Measurements from ENCODE around the gene LHCGR. TPM values are rescaled to one million over a fixed set of nuclear protein-coding genes. Genes with fewer than 3 reads are reported as not detected.

Gene LHCGR
- total RNA-seq, 1 donor from 2014 or later: not detected

Other genes starting within 250 kb of the LHCGR start
- gene STON1, start 225.6 kb downstream of the LHCGR start, total RNA-seq: 3.2 and 7.8 TPM in 2 replicates
- 0.57 and 0.80 TPM in 2 replicates for gene GTF2A1L, start 137.9 kb downstream of the LHCGR start, total RNA-seq